GM21367 (cell line): ENCODE data around the gene IKZF3.
"Not testable (repeated sequence)": the region's sequence is repeated elsewhere in the genome, so short reads cannot be mapped to it uniquely, and the experiment has no call there.

Experiments used
- ATAC-seq: cut with Tn5 transposase; IDR thresholded peaks from one replicate; pipeline ENCODE4 v1.9.1; 2021; ENCODE audit not compliant: unreplicated experiment

Gene IKZF3

GRCh38 chr17:39742126-39742855, 121.8 kb downstream of the IKZF3 start:
- ATAC-seq, result no peak

GRCh38 chr17:39740357-39741111, 123.6 kb downstream of the IKZF3 start:
- no peak for ATAC-seq

- ATAC-seq, result no peak
Measured at GRCh38 chr17:39739885-39740356, 124.2 kb downstream of the IKZF3 start.

GRCh38 chr17:39738983-39739884, 124.9 kb downstream of the IKZF3 start:
- no peak for ATAC-seq

- no peak for ATAC-seq
Measured at GRCh38 chr17:39738568-39738901, 125.6 kb downstream of the IKZF3 start.

GRCh38 chr17:39737760-39738567, 126.1 kb downstream of the IKZF3 start, which contains the start of gene GRB7:
GRB7 (plus strand) TSS chr17:39737938; CDS start chr17:39742302, 4,364 bp downstream.
- no peak for ATAC-seq

GRCh38 chr17:39737206-39737759, 126.8 kb downstream of the IKZF3 start:
- ATAC-seq, result no peak

- no peak for ATAC-seq
Measured at GRCh38 chr17:39736319-39737165, 127.6 kb downstream of the IKZF3 start.

GRCh38 chr17:39735882-39736281, 128.2 kb downstream of the IKZF3 start:
- ATAC-seq, result no peak

GRCh38 chr17:39732586-39732985, 131.5 kb downstream of the IKZF3 start:
- no peak for ATAC-seq

GRCh38 chr17:39730095-39730921, 133.8 kb downstream of the IKZF3 start, which contains the start of gene MIEN1:
MIEN1 (minus strand) TSS chr17:39730532; CDS start chr17:39730495, 37 bp downstream.
- ATAC-seq, result peak; percentile 81

- ATAC-seq, result no peak
Measured at GRCh38 chr17:39729280-39729851, 134.7 kb downstream of the IKZF3 start.

- ATAC-seq, result no peak
Measured at GRCh38 chr17:39727556-39727955, 136.6 kb downstream of the IKZF3 start.

- no peak for ATAC-seq
Measured at GRCh38 chr17:39726617-39727016, 137.5 kb downstream of the IKZF3 start.

- ATAC-seq, result not testable (repeated sequence)
Measured at GRCh38 chr17:39725923-39726322, 138.2 kb downstream of the IKZF3 start.

- no peak for ATAC-seq
Measured at GRCh38 chr17:39724731-39725130, 139.4 kb downstream of the IKZF3 start.

- no peak for ATAC-seq
Measured at GRCh38 chr17:39722965-39723848, 140.9 kb downstream of the IKZF3 start.
